HEK293 (cell line): ENCODE measurements around the gene TUBGCP6.

Source experiments
- REPIN1 ChIP-seq: fragments of 450-650 bp; formaldehyde crosslinking; IDR thresholded peaks from 2 replicates; pipeline ENCODE4 v1.5.1; 2017; ENCODE audit warnings: missing biosample characterization, missing genetic modification characterization, low read depth
- ZNF138 ChIP-seq: fragments of 450-650 bp; formaldehyde crosslinking; IDR thresholded peaks from 2 replicates; pipeline ENCODE4 v1.5.1; 2016; ENCODE audit warnings: missing biosample characterization, missing genetic modification characterization, borderline replicate concordance
- TF ChIP-seq, protein P1 (sequence below): fragments of 450-650 bp; formaldehyde crosslinking; IDR thresholded peaks from 2 replicates; pipeline ENCODE4 v1.5.1; 2016; ENCODE audit warnings: missing biosample characterization, missing genetic modification characterization
- TF ChIP-seq, protein P2 (sequence below): fragments of 450-650 bp; formaldehyde crosslinking; IDR thresholded peaks from 2 replicates; pipeline ENCODE4 v1.5.1; 2016; ENCODE audit warnings: missing biosample characterization, missing genetic modification characterization
- TF ChIP-seq, protein P3 (sequence below): fragments of 450-650 bp; formaldehyde crosslinking; IDR thresholded peaks from 2 replicates; pipeline ENCODE4 v1.5.1; 2016; ENCODE audit warnings: missing biosample characterization, missing genetic modification characterization

DNA sequence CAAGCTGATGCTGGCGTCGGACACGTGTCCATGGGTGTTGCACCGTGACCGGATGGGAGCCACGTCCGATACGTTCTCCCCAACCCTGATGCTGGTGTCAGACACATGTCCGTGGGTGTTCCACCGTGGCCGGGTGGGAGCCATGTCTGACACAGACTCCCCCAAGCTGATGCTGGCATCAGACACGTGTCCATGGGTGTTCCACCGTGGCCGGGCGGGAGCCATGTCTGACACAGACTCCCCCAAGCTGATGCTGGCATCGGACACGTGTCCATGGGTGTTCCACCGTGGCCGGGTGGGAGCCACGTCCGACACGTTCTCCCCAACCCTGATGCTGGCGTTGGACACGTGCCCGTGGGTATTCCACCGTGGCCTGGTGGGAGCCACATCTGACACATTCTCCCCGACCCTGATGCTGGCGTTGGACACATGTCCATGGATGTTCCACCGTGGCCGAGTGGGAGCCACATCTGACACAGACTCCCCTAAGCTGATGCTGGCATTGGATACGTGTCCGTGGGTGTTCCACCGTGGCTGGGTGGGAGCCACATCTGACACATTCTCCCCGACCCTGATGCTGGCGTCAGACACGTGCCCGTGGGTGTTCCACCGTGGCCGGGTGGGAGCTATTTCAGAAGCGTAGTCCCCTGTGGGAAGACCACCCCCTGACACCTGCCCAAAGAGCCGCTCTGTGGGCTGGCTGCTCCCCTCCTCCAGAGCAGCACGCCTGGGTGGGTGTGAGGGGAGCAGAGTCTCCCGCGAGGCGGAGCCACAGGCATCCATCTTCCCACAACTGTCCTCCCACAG, 24.0 kb downstream of the TUBGCP6 start:
- TF ChIP-seq, protein P1, sequence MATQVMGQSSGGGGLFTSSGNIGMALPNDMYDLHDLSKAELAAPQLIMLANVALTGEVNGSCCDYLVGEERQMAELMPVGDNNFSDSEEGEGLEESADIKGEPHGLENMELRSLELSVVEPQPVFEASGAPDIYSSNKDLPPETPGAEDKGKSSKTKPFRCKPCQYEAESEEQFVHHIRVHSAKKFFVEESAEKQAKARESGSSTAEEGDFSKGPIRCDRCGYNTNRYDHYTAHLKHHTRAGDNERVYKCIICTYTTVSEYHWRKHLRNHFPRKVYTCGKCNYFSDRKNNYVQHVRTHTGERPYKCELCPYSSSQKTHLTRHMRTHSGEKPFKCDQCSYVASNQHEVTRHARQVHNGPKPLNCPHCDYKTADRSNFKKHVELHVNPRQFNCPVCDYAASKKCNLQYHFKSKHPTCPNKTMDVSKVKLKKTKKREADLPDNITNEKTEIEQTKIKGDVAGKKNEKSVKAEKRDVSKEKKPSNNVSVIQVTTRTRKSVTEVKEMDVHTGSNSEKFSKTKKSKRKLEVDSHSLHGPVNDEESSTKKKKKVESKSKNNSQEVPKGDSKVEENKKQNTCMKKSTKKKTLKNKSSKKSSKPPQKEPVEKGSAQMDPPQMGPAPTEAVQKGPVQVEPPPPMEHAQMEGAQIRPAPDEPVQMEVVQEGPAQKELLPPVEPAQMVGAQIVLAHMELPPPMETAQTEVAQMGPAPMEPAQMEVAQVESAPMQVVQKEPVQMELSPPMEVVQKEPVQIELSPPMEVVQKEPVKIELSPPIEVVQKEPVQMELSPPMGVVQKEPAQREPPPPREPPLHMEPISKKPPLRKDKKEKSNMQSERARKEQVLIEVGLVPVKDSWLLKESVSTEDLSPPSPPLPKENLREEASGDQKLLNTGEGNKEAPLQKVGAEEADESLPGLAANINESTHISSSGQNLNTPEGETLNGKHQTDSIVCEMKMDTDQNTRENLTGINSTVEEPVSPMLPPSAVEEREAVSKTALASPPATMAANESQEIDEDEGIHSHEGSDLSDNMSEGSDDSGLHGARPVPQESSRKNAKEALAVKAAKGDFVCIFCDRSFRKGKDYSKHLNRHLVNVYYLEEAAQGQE (tag by site-specific recombination) = no peak
- TF ChIP-seq REPIN1 (tag by site-specific recombination) = no peak
- TF ChIP-seq, protein P2, sequence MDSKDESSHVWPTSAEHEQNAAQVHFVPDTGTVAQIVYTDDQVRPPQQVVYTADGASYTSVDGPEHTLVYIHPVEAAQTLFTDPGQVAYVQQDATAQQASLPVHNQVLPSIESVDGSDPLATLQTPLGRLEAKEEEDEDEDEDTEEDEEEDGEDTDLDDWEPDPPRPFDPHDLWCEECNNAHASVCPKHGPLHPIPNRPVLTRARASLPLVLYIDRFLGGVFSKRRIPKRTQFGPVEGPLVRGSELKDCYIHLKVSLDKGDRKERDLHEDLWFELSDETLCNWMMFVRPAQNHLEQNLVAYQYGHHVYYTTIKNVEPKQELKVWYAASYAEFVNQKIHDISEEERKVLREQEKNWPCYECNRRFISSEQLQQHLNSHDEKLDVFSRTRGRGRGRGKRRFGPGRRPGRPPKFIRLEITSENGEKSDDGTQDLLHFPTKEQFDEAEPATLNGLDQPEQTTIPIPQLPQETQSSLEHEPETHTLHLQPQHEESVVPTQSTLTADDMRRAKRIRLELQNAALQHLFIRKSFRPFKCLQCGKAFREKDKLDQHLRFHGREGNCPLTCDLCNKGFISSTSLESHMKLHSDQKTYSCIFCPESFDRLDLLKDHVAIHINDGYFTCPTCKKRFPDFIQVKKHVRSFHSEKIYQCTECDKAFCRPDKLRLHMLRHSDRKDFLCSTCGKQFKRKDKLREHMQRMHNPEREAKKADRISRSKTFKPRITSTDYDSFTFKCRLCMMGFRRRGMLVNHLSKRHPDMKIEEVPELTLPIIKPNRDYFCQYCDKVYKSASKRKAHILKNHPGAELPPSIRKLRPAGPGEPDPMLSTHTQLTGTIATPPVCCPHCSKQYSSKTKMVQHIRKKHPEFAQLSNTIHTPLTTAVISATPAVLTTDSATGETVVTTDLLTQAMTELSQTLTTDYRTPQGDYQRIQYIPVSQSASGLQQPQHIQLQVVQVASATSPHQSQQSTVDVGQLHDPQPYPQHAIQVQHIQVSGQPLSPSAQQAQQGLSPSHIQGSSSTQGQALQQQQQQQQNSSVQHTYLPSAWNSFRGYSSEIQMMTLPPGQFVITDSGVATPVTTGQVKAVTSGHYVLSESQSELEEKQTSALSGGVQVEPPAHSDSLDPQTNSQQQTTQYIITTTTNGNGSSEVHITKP (tag by site-specific recombination) = no peak
- TF ChIP-seq, protein P3, sequence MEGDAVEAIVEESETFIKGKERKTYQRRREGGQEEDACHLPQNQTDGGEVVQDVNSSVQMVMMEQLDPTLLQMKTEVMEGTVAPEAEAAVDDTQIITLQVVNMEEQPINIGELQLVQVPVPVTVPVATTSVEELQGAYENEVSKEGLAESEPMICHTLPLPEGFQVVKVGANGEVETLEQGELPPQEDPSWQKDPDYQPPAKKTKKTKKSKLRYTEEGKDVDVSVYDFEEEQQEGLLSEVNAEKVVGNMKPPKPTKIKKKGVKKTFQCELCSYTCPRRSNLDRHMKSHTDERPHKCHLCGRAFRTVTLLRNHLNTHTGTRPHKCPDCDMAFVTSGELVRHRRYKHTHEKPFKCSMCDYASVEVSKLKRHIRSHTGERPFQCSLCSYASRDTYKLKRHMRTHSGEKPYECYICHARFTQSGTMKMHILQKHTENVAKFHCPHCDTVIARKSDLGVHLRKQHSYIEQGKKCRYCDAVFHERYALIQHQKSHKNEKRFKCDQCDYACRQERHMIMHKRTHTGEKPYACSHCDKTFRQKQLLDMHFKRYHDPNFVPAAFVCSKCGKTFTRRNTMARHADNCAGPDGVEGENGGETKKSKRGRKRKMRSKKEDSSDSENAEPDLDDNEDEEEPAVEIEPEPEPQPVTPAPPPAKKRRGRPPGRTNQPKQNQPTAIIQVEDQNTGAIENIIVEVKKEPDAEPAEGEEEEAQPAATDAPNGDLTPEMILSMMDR (tag by site-specific recombination) = no peak
- no peak for TF ChIP-seq ZNF138 (tag by site-specific recombination)
